Measurements from ENCODE around the gene SLC27A2. TPM values are rescaled to one million over a fixed set of nuclear protein-coding genes. Genes with fewer than 3 reads are reported as not detected.

The SLC27A2 gene
- total RNA-seq, 4 donors from 2014 or later = 1.1 to 10.3 (median 6.6) TPM

DNA sequence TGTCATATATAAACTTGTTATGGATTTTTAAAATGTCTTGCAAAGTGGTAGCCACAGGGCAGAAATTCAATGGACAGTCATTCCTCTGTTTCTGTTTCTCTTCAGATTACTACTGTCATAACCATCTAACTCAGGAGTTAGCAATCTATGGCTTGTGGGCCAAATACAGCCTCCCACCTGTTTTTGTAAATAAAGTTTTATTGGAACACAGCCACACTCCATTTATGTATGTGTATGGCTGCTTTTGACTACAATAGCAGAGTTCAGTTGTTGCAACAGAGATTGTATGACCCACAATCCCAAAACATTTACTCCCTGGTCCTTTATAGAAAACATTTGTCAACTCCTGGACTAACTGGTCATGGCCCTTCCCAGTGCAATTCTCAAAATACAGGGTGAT is 20.0 kb downstream of the SLC27A2 start:
- Histone ChIP-seq H3K4me1 (no peaks in the 10 kb centered on the region), H3K36me3 (no peaks in the 10 kb centered on the region), H3K4me3 (replicated peaks in 1 of 3) (no peak overlapping the region), H3K9me3 (no peaks in the 10 kb centered on the region), H3K27me3 (no peaks in the 10 kb centered on the region), H3K27ac (no peak overlapping the region)
- DNase-seq = no peak
- intact Hi-C loops (cut with DNase I) = no loop called here
- TF ChIP-seq CTCF (IDR thresholded peaks at IDR 0.05) (no peak), POLR2A (IDR thresholded peaks at IDR 0.05) (no peak)

DNA sequence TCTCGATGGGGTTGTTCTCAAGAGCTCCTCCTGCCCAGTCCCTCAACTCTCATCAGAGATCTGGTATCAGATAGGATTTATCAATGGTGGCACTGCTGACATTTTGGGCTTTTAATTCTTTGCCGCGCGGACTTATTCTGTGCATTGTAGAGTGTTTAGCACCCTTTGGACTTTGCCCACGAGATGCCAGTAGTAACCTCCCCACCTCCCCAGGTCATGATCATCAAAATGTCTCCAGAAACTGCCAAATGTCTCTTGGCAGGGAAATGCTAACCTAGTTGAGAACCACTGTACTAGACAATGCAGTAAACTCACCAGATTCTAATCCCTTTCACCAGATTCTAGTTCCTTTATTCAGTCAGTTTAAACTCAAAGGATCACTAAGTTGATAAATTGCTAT is 24.0 kb downstream of the SLC27A2 start:
- intact Hi-C loops (cut with DNase I) = no loop called here
- H3K4me3 ChIP-seq (replicated peaks in 1 of 3) = no peak overlapping the region
- no peak for TF ChIP-seq POLR2A (IDR thresholded peaks at IDR 0.05)
- no peak for TF ChIP-seq CTCF (IDR thresholded peaks at IDR 0.05)
- DNase-seq = no peak
- H3K9me3 ChIP-seq = no peaks in the 10 kb centered on the region
- no peak overlapping the region for H3K27ac ChIP-seq
- H3K36me3 ChIP-seq = no peaks in the 10 kb centered on the region
- H3K4me1 ChIP-seq = peaks cover 3 to 5% of the 10 kb centered on the region in 2 donors
- 87 to 94% methylated on average over 5 of the region's 5 CpGs for WGBS, 2 donors
- H3K27me3 ChIP-seq = no peaks in the 10 kb centered on the region

- Histone ChIP-seq H3K27me3 (no peaks in the 10 kb centered on the region), H3K9me3 (no peaks in the 10 kb centered on the region), H3K36me3 (no peaks in the 10 kb centered on the region), H3K4me1 (peaks cover 3 to 5% of the 10 kb centered on the region in 2 donors), H3K27ac (no peak overlapping the region), H3K4me3 (replicated peaks in 1 of 3) (no peak overlapping the region)
- no peak for TF ChIP-seq POLR2A (IDR thresholded peaks at IDR 0.05)
- no peak for TF ChIP-seq CTCF (IDR thresholded peaks at IDR 0.05)
- 95 to 96% methylated on average over 4 of the region's 4 CpGs for WGBS, 2 donors
- DNase-seq = no peak
- intact Hi-C loops (cut with DNase I) = no loop called here
Measured at GRCh38 chr15:50209809-50210208, 27.8 kb downstream of the SLC27A2 start.

DNA sequence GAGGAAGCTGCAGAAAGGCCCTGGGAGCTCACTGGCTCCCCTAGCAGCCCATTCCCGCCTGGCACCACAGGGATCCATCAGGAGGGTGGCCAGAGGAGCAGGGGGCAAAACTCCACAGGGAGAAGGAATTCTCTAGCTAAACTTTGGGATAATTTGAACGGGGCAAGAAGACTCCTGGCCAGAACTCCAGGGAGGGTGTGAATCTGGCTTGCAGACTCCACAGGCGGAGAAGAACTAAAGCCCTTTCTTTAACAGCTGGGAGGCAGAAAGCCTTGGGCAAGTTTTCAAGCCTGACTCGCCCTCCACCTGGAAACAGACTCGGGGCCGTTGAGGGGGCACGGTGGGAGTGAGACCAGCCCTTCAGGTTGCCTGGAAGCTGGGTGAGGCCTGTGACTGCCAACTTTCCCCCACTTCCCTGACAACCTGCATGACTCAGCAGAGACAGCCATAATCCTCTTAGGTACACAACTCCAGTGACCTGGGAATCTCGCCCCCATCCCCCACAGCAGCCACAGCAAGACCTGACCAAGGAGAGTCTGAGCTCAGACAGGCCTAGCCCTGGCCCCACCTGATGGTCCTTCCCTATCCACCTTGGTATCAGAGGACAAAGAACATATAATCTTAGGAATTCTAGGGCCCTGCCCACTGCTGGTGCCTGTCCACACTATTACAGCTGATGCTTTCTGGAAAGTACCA is 28.6 kb downstream of the SLC27A2 start:
- no peaks in the 10 kb centered on the region for H3K36me3 ChIP-seq
- H3K4me3 ChIP-seq (replicated peaks in 1 of 3) = no peak overlapping the region
- no peak overlapping the region for H3K27ac ChIP-seq
- intact Hi-C loops (cut with DNase I) = no loop called here
- WGBS, 2 donors = 57 to 68% methylated on average over 7 to 8 of the region's 8 CpGs
- H3K27me3 ChIP-seq = no peaks in the 10 kb centered on the region
- no peaks in the 10 kb centered on the region for H3K9me3 ChIP-seq
- TF ChIP-seq CTCF (IDR thresholded peaks at IDR 0.05) (no peak), POLR2A (IDR thresholded peaks at IDR 0.05) (no peak)
- peak; percentile 64 to 72 for DNase-seq
- H3K4me1 ChIP-seq = peaks cover 3 to 5% of the 10 kb centered on the region in 2 donors

GRCh38 chr15:50218291-50218690 is 36.3 kb downstream of the SLC27A2 start:
- intact Hi-C loops (cut with DNase I) = no loop called here
- no peaks in the 10 kb centered on the region for H3K4me1 ChIP-seq

More at GRCh38 chr15:50218291-50218690, 36.3 kb downstream of the SLC27A2 start:
- Histone ChIP-seq H3K9me3 (no peaks in the 10 kb centered on the region), H3K27ac (no peak overlapping the region), H3K4me3 (replicated peaks in 1 of 3) (no peak overlapping the region), H3K36me3 (no peaks in the 10 kb centered on the region), H3K27me3 (no peaks in the 10 kb centered on the region)
- no peak for DNase-seq
- 78 to 84% methylated on average over 1 of the region's 1 CpG for WGBS, 2 donors
- TF ChIP-seq POLR2A (IDR thresholded peaks at IDR 0.05) (no peak), CTCF (IDR thresholded peaks at IDR 0.05) (no peak)
